Rectal smooth muscle tissue (tissue), 1 donor: ENCODE measurements around the gene USP40.
A peak's percentile ranks its signal among the peaks of the same experiment; 100 is the strongest.
"Not testable (repeated sequence)": the region's sequence is repeated elsewhere in the genome, so short reads cannot be mapped to it uniquely, and the experiment has no call there.

ENCODE experiments used
- H3K27ac ChIP-seq: one replicate; pipeline ENCODE4 v1.7.0; 2013; ENCODE audit warnings: low read depth, low read length, inconsistent platforms
- H3K27me3 ChIP-seq: one replicate; pipeline ENCODE4 v1.7.0; 2013; ENCODE audit warnings: low read length; ENCODE audit not compliant: control insufficient read depth, insufficient read depth
- H3K36me3 ChIP-seq: one replicate; pipeline ENCODE4 v1.7.0; 2013; ENCODE audit warnings: low read length; ENCODE audit not compliant: control insufficient read depth, insufficient read depth
- H3K4me1 ChIP-seq: one replicate; pipeline ENCODE4 v1.7.0; 2013; ENCODE audit warnings: low read length; ENCODE audit not compliant: control insufficient read depth, insufficient read depth
- H3K4me3 ChIP-seq: one replicate; pipeline ENCODE4 v1.7.0; 2013; ENCODE audit warnings: low read length
- H3K9ac ChIP-seq: one replicate; pipeline ENCODE4 v1.7.0; 2013; ENCODE audit warnings: low read length

The USP40 gene

GRCh38 chr2:233588400-233588799 is 21.8 kb upstream of the USP40 start:
- Histone ChIP-seq H3K9ac (no peak overlapping the region), H3K4me3 (no peak overlapping the region), H3K36me3 (no peaks in the 10 kb centered on the region), H3K4me1 (no peaks in the 10 kb centered on the region), H3K27ac (no peak overlapping the region), H3K27me3 (no peaks in the 10 kb centered on the region)

DNA sequence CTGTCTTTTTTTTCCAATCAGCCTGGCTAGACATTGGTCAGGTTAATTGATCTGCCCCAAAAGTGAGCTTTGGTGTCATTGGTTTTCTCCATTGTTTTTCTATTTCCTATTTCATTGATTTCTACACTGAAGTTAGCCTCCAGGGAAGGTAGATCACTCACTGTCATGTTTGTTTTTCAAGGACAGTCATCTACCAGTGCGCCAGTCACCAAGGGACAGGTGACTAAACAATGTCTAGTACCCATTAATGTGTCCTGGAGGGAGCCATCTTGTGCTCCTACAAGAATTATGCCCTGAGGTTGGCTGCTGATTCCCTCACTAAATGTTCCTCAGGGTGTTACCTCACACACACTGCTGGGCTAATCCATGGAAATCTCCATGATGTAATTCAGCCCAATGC is 17.6 kb upstream of the USP40 start:
- H3K4me1 ChIP-seq, result no peaks in the 10 kb centered on the region
- no peak overlapping the region for H3K27ac ChIP-seq
- no peak overlapping the region for H3K9ac ChIP-seq
- H3K36me3 ChIP-seq, result no peaks in the 10 kb centered on the region
- no peaks in the 10 kb centered on the region for H3K27me3 ChIP-seq
- H3K4me3 ChIP-seq, result no peak overlapping the region

DNA sequence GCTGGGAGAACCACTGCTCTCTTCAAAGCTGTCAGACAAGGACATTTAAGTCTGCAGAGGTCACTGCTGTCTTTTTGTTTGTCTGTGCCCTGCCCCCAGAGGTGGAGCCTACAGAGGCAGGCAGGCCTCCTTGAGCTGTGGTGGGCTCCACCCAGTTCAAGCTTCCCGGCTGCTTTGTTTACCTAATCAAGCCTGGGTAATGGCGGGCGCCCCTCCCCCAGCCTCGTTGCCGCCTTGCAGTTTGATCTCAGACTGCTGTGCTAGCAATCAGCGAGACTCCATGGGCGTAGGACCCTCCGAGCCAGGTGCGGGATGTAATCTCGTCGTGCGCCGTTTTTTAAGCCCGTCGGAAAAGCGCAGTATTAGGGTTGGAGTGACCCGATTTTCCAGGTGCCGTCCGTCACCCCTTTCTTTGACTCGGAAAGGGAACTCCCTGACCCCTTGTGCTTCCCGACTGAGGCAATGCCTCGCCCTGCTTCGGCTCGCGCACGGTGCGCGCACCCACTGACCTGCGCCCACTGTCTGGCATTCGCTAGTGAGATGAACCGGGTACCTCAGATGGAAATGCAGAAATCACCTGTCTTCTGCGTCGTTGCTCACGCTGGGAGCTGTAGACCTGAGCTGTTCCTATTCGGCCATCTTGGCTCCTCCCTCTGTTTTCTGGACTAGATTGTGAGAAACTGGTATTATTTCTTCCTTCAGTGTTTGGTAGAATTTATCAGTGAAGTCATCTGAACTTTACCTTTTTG is 16.8 kb upstream of the USP40 start:
- not testable (repeated sequence) for H3K4me3 ChIP-seq, H3K27ac ChIP-seq, H3K9ac ChIP-seq, H3K36me3 ChIP-seq, H3K4me1 ChIP-seq, H3K27me3 ChIP-seq

GRCh38 chr2:233577341-233577740 is 10.8 kb upstream of the USP40 start:
- not testable (repeated sequence) for H3K4me3 ChIP-seq, H3K27me3 ChIP-seq, H3K4me1 ChIP-seq, H3K9ac ChIP-seq, H3K27ac ChIP-seq, H3K36me3 ChIP-seq

- H3K27me3 ChIP-seq, result no peaks in the 10 kb centered on the region
- H3K36me3 ChIP-seq, result no peaks in the 10 kb centered on the region
- H3K4me1 ChIP-seq, result no peaks in the 10 kb centered on the region
- no peak overlapping the region for H3K27ac ChIP-seq
- no peak overlapping the region for H3K9ac ChIP-seq
- H3K4me3 ChIP-seq, result no peak overlapping the region
Measured at GRCh38 chr2:233572468-233572867, 5.9 kb upstream of the USP40 start.

GRCh38 chr2:233571462-233571861 is 4.9 kb upstream of the USP40 start:
- no peak overlapping the region for H3K27ac ChIP-seq
- no peak overlapping the region for H3K4me3 ChIP-seq
- no peaks in the 10 kb centered on the region for H3K36me3 ChIP-seq
- H3K9ac ChIP-seq, result no peak overlapping the region
- H3K27me3 ChIP-seq, result no peaks in the 10 kb centered on the region
- no peaks in the 10 kb centered on the region for H3K4me1 ChIP-seq

DNA sequence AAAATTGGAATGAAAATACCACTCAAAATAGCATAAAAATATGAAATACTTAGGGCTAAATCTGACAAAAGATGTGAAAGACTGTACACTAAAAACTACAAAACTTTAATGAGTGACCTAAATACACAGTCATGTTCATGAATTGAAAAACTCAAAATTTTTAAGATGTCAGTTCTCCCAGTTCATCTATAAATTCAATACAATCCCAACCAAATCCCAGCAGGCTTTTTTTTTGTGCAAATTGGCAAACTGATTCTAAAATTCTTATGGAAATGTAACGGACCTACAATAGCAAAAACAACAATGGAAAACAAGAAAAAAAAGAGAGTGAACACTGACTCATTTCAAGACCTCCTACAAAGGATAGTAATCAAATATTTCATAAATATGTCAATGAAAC is 4.4 kb upstream of the USP40 start:
- no peaks in the 10 kb centered on the region for H3K4me1 ChIP-seq
- H3K36me3 ChIP-seq, result no peaks in the 10 kb centered on the region
- no peak overlapping the region for H3K9ac ChIP-seq
- no peak overlapping the region for H3K4me3 ChIP-seq
- no peak overlapping the region for H3K27ac ChIP-seq
- H3K27me3 ChIP-seq, result no peaks in the 10 kb centered on the region

DNA sequence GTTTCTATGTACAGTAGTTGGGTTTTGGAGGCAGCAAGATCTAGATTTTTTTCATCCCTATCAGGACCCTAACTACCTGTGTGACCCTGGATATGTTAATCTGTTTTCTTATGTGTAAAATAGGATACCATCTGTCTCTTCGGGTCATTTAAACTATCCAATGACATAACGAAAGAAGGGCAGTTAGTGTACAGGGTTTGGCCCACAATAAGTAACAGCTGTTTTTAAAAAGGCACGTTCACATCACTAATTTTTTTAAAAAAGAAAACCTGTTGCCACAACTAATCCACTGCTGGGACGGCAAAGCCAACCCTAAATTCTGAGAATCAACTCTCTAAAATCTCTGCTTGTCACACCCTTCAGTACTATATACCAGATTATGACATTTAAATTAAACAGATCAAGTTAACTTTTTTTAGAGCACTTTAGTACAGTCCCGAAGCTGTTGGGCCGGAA is 869 bp downstream of the USP40 start:
- Histone ChIP-seq H3K27me3 (no peaks in the 10 kb centered on the region), H3K9ac (no peak overlapping the region), H3K36me3 (no peaks in the 10 kb centered on the region), H3K27ac (peak overlapping the region; percentile 97), H3K4me3 (peak overlapping the region; percentile 61), H3K4me1 (peaks cover 2% of the 10 kb centered on the region)

GRCh38 chr2:233563663-233564430 is 2.7 kb downstream of the USP40 start:
- H3K4me1 ChIP-seq, result peaks cover 2% of the 10 kb centered on the region
- H3K9ac ChIP-seq, result no peak overlapping the region
- H3K4me3 ChIP-seq, result no peak overlapping the region
- H3K27me3 ChIP-seq, result no peaks in the 10 kb centered on the region
- H3K36me3 ChIP-seq, result no peaks in the 10 kb centered on the region
- no peak overlapping the region for H3K27ac ChIP-seq

DNA sequence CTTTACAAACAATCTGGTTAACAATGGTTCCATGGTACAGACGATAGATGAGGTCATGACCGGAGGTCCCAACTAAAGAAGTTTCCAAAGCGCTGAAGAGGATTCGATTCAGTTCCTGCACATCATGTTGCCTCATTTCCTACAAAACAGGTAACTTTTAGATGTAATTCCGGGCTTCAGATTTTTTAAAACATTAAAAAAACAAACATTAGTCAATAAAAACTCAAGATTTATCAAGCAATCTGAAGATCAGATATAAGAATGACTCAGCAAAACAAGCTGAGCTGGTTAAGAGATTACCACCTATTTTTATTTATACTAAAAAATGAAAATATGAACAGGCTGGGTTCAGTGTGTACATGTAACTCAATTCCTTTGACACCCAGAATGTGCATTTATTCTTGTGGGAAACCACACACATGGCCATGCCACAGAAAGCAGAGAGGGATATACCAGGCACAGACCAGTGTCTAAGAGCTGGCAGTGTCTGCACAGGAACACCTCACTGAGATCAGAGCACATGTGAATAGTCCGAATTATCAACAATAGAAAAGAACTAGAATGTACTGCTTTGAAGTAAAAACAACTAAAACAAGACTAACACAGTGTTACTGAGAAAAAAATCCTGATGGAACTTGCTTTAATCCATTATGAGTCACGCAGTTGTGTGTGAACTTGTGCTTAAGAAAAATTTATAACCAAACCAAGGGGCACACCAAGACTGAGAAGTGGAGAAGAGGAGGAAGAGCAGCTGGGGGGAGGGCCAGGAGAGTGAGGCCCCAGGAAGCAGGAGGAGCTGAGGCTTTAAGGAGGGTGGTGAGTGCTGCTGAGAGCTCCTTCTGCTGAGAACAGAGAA is 9.5 kb downstream of the USP40 start:
- Histone ChIP-seq H3K27ac (no peak overlapping the region), H3K4me1 (no peaks in the 10 kb centered on the region), H3K4me3 (no peak overlapping the region), H3K36me3 (peaks cover 5% of the 10 kb centered on the region), H3K27me3 (no peaks in the 10 kb centered on the region), H3K9ac (no peak overlapping the region)

DNA sequence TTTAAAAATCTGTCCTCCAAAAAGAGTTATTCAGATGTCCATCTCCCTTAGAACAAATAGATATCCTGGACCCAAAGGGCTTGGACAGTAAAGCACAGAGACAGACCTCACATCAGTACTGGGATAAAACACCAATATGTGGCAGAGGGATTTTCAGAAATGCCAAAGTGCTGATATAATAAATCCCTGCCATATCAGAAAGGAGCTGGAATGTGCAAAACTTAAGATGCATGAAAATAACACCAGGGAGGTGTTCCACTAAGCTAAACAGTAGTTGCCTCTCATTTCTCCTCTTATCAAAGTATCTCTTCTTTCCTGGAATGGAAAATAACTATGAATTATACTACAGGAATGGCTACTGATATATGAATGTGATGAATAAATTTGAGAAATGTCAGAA is 13.2 kb downstream of the USP40 start:
- peaks cover 7% of the 10 kb centered on the region for H3K36me3 ChIP-seq
- no peaks in the 10 kb centered on the region for H3K4me1 ChIP-seq
- no peak overlapping the region for H3K27ac ChIP-seq
- no peak overlapping the region for H3K4me3 ChIP-seq
- no peak overlapping the region for H3K9ac ChIP-seq
- no peaks in the 10 kb centered on the region for H3K27me3 ChIP-seq

DNA sequence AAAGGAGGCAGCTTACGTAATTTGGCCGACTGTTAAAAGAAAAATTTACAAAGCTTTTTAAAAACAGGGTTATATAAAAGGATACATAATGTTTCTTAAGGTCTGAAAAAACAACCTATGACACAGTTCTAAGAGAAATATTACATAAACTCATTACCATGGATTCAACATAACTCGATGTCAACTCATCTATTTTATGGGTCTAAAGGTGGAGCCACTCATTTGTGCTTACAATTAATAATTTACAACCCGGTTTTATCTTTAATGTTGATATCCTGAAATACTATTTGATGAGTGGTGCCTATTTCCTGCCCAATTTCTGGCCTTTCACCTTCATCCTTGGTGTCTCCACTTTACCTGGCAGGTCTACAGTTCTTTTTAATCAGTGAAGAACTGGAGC is 15.1 kb downstream of the USP40 start:
- Histone ChIP-seq H3K27ac (no peak overlapping the region), H3K9ac (no peak overlapping the region), H3K4me1 (no peaks in the 10 kb centered on the region), H3K36me3 (peaks cover 9% of the 10 kb centered on the region), H3K27me3 (no peaks in the 10 kb centered on the region), H3K4me3 (no peak overlapping the region)
